DND-41 (cell line): ENCODE results near the gene CMTM7.

Source experiments
- EZH2 ChIP-seq: IDR thresholded peaks from 3 replicates; pipeline ENCODE4 v1.6.1; 2012; ENCODE audit warnings: borderline replicate concordance, low read depth, mild to moderate bottlenecking, moderate library complexity, low read length, inconsistent platforms; ENCODE audit not compliant: severe bottlenecking
- TF ChIP-seq, protein P1 (sequence below): IDR thresholded peaks from 2 replicates; pipeline ENCODE4 v1.5.1; 2012; ENCODE audit warnings: borderline replicate concordance, low read length, moderate library complexity, mild to moderate bottlenecking; ENCODE audit not compliant: poor library complexity, severe bottlenecking; ENCODE audit errors: extremely low read depth

DNA sequence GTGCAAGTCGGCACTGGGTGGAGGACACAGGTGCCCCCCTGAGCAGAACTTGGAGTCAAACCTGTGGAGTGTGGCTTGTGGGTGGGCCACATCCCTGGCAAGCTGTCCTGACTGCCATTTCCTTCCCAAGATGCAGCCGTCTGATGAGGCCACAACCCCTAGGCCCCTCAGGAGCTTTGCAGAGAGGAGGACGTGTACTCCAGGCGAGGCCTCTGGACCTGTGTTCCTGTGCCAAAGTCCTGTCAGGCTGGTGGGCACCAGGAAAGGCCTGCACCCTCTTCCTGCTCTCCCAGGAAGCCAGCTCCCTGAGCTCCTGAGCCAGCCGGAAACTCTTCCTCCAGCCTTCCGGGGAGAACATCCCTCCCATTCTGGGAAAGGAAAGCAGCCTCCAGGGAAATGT is 62.5 kb downstream of the CMTM7 start:
- no peak for TF ChIP-seq EZH2
- TF ChIP-seq, protein P1, sequence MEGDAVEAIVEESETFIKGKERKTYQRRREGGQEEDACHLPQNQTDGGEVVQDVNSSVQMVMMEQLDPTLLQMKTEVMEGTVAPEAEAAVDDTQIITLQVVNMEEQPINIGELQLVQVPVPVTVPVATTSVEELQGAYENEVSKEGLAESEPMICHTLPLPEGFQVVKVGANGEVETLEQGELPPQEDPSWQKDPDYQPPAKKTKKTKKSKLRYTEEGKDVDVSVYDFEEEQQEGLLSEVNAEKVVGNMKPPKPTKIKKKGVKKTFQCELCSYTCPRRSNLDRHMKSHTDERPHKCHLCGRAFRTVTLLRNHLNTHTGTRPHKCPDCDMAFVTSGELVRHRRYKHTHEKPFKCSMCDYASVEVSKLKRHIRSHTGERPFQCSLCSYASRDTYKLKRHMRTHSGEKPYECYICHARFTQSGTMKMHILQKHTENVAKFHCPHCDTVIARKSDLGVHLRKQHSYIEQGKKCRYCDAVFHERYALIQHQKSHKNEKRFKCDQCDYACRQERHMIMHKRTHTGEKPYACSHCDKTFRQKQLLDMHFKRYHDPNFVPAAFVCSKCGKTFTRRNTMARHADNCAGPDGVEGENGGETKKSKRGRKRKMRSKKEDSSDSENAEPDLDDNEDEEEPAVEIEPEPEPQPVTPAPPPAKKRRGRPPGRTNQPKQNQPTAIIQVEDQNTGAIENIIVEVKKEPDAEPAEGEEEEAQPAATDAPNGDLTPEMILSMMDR: no peak
